NCI-H2196 (cell line): Measurements from ENCODE around the gene ZNF592.

Experiments used
- DNase-seq: peaks from one replicate; lab custom pipeline; 2025; ENCODE audit not compliant: unreplicated experiment; lab: John Stamatoyannopoulos, UW

The ZNF592 gene

DNA sequence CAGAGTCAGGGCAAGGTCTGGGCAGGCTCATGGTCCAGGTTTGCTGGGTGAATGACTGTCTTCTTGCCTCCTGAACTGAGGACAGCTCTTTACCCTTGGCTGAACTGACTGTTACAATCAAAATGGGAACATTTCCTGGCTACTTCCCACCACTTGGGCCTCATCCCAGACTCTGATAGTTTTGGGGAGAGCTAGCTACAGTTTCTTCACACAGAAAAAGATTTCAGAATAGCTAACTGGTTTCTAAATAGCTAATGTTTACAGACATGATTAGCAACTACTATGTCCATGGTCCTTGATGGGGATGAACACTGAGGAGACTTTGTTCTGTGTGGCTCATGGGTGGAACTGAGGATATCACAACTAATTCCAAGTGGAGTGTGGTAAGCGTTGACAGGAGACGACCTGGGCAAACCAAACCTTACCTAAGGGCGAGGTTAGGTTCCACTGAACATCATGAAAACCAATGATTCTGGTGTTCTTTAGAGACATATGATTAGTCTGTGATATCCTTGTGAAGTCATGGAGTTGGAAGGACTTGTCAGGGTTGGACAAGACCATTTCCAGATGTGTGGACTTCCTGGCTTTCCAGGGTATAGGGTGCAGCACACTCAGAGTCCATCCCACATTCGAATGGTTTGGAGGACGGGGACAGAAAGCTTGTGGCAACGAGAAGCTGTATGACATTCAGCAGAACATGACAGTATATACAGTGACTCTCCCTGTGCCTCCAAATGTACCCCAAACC lies 76.0 kb downstream of the ZNF592 start:
- DNase-seq: no peak

GRCh38 chr15:84826369-84826823 lies 78.0 kb downstream of the ZNF592 start:
- peak; percentile 8 for DNase-seq

- DNase-seq: no peak
Measured at GRCh38 chr15:84827246-84827645, 78.9 kb downstream of the ZNF592 start.

GRCh38 chr15:84828086-84828908 lies 79.9 kb downstream of the ZNF592 start:
- DNase-seq: no peak

GRCh38 chr15:84829428-84829827 lies 81.0 kb downstream of the ZNF592 start:
- no peak for DNase-seq

GRCh38 chr15:84830036-84830435 lies 81.6 kb downstream of the ZNF592 start:
- no peak for DNase-seq

- DNase-seq: no peak
Measured at GRCh38 chr15:84831028-84831427, 82.6 kb downstream of the ZNF592 start.

- no peak for DNase-seq
Measured at GRCh38 chr15:84831613-84832012, 83.2 kb downstream of the ZNF592 start.

DNA sequence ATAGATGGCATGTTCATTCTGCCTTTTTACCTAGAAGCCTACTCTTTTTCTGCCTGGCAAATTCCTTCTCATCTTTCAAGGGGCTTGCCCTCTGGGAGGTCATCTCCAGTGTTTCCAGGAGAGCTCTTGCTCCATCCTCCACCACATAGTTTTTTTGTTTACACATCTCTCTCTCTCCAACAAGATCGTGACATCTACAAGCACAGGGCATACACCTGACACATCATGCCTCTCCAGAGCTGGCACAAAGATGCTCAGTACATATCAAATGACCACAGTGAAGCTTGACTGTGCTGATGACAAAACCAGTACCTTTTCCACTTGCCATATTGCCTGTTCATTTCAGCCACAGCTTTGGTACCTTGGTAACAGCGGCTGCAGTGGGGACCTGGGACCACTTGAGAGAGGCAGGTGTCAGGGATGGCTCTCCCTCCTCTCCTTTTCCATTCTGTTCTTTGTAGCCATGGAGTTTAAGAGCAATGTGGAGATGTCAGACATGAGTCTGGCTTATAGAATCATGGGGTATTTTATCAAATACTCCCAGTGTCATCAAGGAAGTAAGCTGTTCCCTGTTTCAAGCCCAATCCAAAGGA lies 84.2 kb downstream of the ZNF592 start:
- DNase-seq: peak; percentile 9

GRCh38 chr15:84833447-84834228 lies 85.2 kb downstream of the ZNF592 start:
- no peak for DNase-seq

DNA sequence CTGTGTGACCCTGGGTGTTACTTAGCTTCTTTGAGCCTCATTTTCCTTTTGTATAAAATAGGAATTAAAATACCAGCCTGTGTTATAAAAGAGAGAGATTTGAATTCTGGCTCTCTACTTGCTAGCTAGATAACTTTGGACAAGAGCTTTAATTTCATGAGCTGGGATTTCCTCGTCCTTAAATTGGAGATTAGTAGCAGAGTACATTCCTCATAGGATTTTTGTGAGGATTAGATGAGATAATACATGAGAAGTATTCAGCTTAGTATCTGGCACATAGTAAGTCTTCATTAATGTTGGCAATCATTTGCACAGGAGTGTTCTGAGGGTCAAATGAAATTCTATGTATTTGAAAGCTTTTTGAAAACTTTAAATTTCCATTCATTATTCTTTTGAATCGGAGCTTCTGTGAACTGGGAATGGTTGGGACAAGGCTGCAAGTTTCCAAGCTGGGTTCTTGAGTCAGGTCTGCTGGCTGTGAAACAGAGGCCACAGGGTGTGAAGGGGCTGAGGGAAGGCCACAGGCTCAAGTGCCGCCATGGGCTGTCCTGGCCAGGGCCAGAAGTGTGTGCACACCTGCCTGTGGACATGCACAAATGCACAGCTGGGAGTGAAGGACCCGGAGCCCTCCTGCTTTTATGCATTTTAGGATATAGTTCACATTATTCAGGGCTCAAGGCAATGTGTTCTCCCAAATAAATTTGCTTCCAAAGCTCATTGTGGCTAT lies 86.0 kb downstream of the ZNF592 start:
- DNase-seq: no peak

DNA sequence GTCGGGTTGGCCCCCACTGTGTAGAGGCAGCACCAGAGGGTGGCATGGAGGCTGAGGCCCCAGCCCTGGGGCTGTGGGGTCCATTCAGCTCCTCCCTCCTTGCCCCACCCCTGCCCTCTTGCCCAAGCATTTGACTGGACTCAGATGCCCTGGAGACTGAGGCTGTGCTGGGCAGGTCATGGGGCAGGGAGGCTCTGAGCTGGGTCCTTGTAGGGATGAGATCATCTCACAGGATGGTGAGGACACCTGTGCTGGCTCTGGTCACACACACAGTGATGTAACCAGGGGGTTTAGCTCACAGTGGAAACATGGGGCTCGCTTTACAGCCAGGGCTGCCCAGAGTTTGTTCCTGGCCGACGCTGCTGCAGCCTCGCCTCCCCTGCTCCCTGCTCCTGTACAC lies 86.6 kb downstream of the ZNF592 start:
- DNase-seq: peak; percentile 13

- no peak for DNase-seq
Measured at GRCh38 chr15:84835661-84836337, 87.4 kb downstream of the ZNF592 start.

DNA sequence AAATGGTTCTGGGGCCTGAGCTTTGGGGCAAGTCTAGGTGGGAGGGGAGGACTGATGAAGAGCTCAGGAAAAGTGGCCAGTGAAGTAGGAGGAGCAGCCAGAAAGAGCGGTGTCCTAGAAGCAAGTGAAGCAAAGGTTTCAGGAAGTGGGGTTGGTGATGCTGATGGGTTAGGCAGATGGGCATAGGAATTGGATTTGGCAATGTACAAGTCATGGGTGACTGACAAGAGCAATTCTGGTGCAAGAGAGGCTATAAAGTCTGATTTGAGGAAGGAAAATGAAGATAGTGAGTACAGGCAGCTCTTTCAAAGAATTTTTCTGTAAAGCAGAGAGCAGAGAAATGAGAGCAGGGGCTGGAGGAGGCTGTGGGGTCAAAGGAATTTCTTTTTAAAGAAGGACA lies 88.5 kb downstream of the ZNF592 start:
- no peak for DNase-seq

DNA sequence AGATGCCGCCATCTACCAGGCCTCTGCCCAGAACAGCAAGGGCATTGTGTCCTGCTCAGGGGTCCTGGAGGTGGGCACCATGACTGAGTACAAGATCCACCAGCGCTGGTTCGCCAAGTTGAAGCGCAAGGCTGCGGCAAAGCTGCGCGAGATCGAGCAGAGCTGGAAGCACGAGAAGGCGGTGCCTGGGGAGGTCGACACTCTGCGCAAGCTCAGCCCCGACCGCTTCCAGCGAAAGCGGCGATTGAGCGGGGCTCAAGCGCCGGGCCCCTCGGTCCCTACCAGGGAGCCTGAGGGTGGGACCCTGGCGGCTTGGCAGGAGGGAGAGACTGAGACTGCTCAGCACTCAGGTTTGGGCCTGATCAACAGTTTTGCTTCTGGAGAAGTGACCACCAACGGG lies 91.3 kb downstream of the ZNF592 start:
- DNase-seq: no peak

GRCh38 chr15:84840255-84840654 lies 91.9 kb downstream of the ZNF592 start:
- no peak for DNase-seq

- DNase-seq: peak; percentile 50
Measured at GRCh38 chr15:84840741-84841429, 92.5 kb downstream of the ZNF592 start.

DNA sequence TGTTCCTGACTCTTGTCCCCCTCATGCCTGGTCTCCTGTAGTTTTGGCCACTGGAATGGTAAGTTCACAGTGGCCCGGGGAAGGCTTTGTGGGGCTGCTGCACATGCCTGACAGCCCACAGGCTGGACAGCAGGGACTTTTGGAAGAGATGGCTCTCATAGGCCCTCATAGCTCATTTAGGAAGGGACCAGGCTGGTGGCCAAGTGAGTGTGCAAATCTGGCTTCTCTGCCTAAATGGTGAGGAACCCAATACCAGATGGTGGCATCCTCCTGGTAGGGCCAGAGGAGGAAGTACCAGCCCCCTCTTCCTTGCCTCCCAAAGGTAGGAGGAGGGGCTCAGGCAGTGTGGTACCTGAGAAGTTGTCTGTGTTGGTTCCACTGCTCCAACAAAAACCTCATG lies 94.4 kb downstream of the ZNF592 start:
- no peak for DNase-seq

GRCh38 chr15:84844964-84845363 lies 96.6 kb downstream of the ZNF592 start:
- DNase-seq: no peak
